NCI-H526 treated with DMSO at 0.1 percent for 48 hours (cell line): Measurements from ENCODE around the gene GDF2.

Experiments
- DNase-seq: peaks from one replicate; lab custom pipeline; 2025; lab: John Stamatoyannopoulos, UW

Gene GDF2

GRCh38 chr10:47368431-47369180 lies 46.4 kb downstream of the GDF2 start:
- DNase-seq = no peak

- DNase-seq = no peak
Observed at GRCh38 chr10:47369251-47369894, 47.1 kb downstream of the GDF2 start.

GRCh38 chr10:47370015-47370767 lies 47.9 kb downstream of the GDF2 start:
- no peak for DNase-seq

GRCh38 chr10:47370878-47371277 lies 48.6 kb downstream of the GDF2 start:
- no peak for DNase-seq

- DNase-seq = no peak
Observed at GRCh38 chr10:47371629-47372485, 49.6 kb downstream of the GDF2 start.

GRCh38 chr10:47372726-47373125 lies 50.5 kb downstream of the GDF2 start:
- DNase-seq = no peak

GRCh38 chr10:47374611-47375536 lies 52.6 kb downstream of the GDF2 start:
- DNase-seq = no peak

- no peak for DNase-seq
Observed at GRCh38 chr10:47376522-47377220, 54.4 kb downstream of the GDF2 start.
